WTC11 (cell line): Measurements from ENCODE around the gene ACTL8. TPM values are rescaled to one million over a fixed set of nuclear protein-coding genes. Genes with fewer than 3 reads are reported as not detected.
"Not testable (repeated sequence)": the region's sequence is repeated elsewhere in the genome, so short reads cannot be mapped to it uniquely, and the experiment has no call there.

Source experiments
- ATAC-seq: fragments of 200-7000 bp; cut with Tn5 transposase; 2 replicates; pipeline ENCODE4 v1.10.0; 2021; ENCODE audit warnings: mild to moderate bottlenecking, moderate library complexity
- CTCF ChIA-PET: fragments of 300-600 bp; sonication (Branson Sonifier 250); formaldehyde crosslinking; loops from one replicate; lab custom pipeline; 2021; ENCODE audit warnings: antibody characterized with exemption; lab: Charles Lee
- POLR2A ChIA-PET: fragments of 350-600 bp; sonication (Branson Sonifier 250); formaldehyde crosslinking; loops from one replicate; lab custom pipeline; 2021; ENCODE audit warnings: antibody characterized with exemption; lab: Charles Lee
- DNase-seq: peaks from one replicate; pipeline ENCODE4 v3.0.0; 2021; ENCODE audit warnings: low spot score
- H3K27ac Mint-ChIP-seq: 2 replicates; pipeline ENCODE4 v1.8.0; 2021; ENCODE audit warnings: mixed read lengths
- H3K27me3 Mint-ChIP-seq: 2 replicates; pipeline ENCODE4 v1.8.0; 2021; ENCODE audit warnings: low read depth, mild to moderate bottlenecking, moderate library complexity, mixed read lengths
- H3K36me3 Mint-ChIP-seq: 2 replicates; pipeline ENCODE4 v1.8.0; 2021; ENCODE audit warnings: mixed read lengths
- H3K4me1 Mint-ChIP-seq: 2 replicates; pipeline ENCODE4 v1.8.0; 2022; ENCODE audit warnings: mixed read lengths
- H3K4me3 Mint-ChIP-seq: 2 replicates; pipeline ENCODE4 v1.8.0; 2021; ENCODE audit warnings: mild to moderate bottlenecking, moderate library complexity, mixed read lengths
- H3K9me3 Mint-ChIP-seq: 2 replicates; pipeline ENCODE4 v1.8.0; 2021; ENCODE audit warnings: mixed read lengths
- NFE2L1 ChIP-seq: sonication (generic); formaldehyde crosslinking; IDR thresholded peaks from 2 replicates; pipeline ENCODE4 v1.8.1; 2023; ENCODE audit warnings: missing genetic modification reagents
- RELA ChIP-seq: sonication (generic); formaldehyde crosslinking; IDR thresholded peaks from 2 replicates; pipeline ENCODE4 v1.8.1; 2022; ENCODE audit warnings: missing genetic modification reagents, mild to moderate bottlenecking, borderline replicate concordance
- SP1 ChIP-seq: sonication (generic); formaldehyde crosslinking; conservative IDR thresholded peaks from 2 replicates; pipeline ENCODE4 v1.8.1; 2022; ENCODE audit warnings: missing genetic modification reagents
- ZBTB43 ChIP-seq: sonication (generic); formaldehyde crosslinking; IDR thresholded peaks from 2 replicates; pipeline ENCODE4 v1.8.1; 2023; ENCODE audit warnings: mild to moderate bottlenecking, missing genetic modification reagents
- ZMAT4 ChIP-seq: fragments of 250-450 bp; sonication (Bioruptor Pico); IDR thresholded peaks from 2 replicates; pipeline ENCODE4 v1.9.0; 2021; ENCODE audit warnings: mild to moderate bottlenecking
- ZNF138 ChIP-seq: sonication (generic); formaldehyde crosslinking; conservative IDR thresholded peaks from 2 replicates; pipeline ENCODE4 v1.8.1; 2022; ENCODE audit warnings: mild to moderate bottlenecking, moderate library complexity, missing genetic modification reagents
- ZNF317 ChIP-seq: sonication (generic); formaldehyde crosslinking; IDR thresholded peaks from 2 replicates; pipeline ENCODE4 v1.8.1; 2023; ENCODE audit warnings: low read depth, mild to moderate bottlenecking, moderate library complexity, missing genetic modification reagents, borderline replicate concordance
- ZNF423 ChIP-seq: fragments of 250-450 bp; sonication (Bioruptor Pico); IDR thresholded peaks from 2 replicates; pipeline ENCODE4 v2.1.2; 2022; ENCODE audit warnings: mild to moderate bottlenecking, moderate library complexity
- ZNF532 ChIP-seq: fragments of 250-450 bp; sonication (Bioruptor Pico); IDR thresholded peaks from 2 replicates; pipeline ENCODE4 v1.9.0; 2021; ENCODE audit warnings: mild to moderate bottlenecking, borderline replicate concordance
- total RNA-seq: library from RNA; stranded (reverse); gene quantifications from 3 replicates; pipeline ENCODE4 v1.2.3, GENCODE V29; 2021
- TF ChIP-seq, protein P1 (sequence below): fragments of 250-450 bp; sonication (Bioruptor Pico); conservative IDR thresholded peaks from 2 replicates; pipeline ENCODE4 v1.9.0; 2021; ENCODE audit warnings: mild to moderate bottlenecking

The ACTL8 gene
- total RNA-seq, 1 experiment from 2014 or later: 1.6 TPM

GRCh38 chr1:17744666-17745478, 10.3 kb upstream of the ACTL8 start (continued):
- TF ChIP-seq ZNF532 (CRISPR knock-in tag): no peak
- TF ChIP-seq ZNF138 (CRISPR knock-in tag): no peak
- TF ChIP-seq NFE2L1 (CRISPR knock-in tag): no peak
- no peak for TF ChIP-seq ZNF317 (CRISPR knock-in tag)
- TF ChIP-seq, protein P1, sequence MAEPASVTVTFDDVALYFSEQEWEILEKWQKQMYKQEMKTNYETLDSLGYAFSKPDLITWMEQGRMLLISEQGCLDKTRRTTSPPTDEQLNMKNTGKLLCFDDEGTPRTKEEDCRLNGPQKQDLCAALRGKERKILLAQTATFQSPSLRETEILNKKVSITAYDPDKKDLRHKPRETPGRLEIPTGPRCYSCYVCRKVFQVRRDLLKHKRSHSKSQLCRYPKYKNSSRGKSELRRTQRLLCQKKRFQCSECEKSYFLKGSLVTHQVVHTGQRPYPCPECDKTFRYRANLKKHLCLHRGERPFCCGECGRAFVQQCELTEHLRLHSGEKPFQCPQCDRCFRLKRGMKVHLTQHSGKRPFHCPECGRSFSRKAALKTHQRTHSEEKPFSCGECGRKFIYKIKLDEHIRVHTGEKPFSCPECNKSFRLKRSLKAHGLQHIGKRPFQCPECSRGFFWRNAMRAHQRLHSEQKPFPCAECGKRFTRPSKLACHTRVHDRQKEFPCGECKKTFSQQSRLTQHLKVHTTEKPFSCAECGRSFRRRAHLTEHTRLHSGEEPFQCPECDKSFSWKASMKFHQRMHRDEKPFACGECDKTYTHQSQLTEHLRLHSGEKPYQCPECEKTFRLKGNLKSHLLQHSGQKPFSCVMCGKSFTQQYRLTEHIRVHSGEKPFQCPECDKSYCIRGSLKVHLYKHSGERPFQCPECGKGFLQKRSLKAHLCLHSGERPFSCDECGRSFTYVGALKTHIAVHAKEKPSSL (CRISPR knock-in tag): no peak
- TF ChIP-seq ZNF423 (CRISPR knock-in tag): no peak
- TF ChIP-seq RELA: no peak
- TF ChIP-seq SP1 (CRISPR knock-in tag): no peak
- no peak for TF ChIP-seq ZMAT4 (CRISPR knock-in tag)
- TF ChIP-seq, all 79 proteins: peak for 0

GRCh38 chr1:17745479-17745955, 9.6 kb upstream of the ACTL8 start:
- H3K36me3 Mint-ChIP-seq: no peaks in the 10 kb centered on the region
- DNase-seq (no peak), ATAC-seq (no peak)
- no peak overlapping the region for H3K4me3 Mint-ChIP-seq
- CTCF ChIA-PET: interaction anchor here (0.7 to 4.9 kb wide), 16 partner anchors 8 to 830 kb away, joined by 3 to 54 read pairs (median 4); no protein-coding TSS in a partner anchor
- TF ChIP-seq ZBTB43 (CRISPR knock-in tag): no peak
- TF ChIP-seq, all 79 proteins: peak for 0
- POLR2A ChIA-PET: interaction anchor here (0.6 kb wide), 1 partner anchor 67 kb away, joined by 5 read pairs; no protein-coding TSS in a partner anchor
- Mint-ChIP-seq H3K9me3 (no peaks in the 10 kb centered on the region), H3K27ac (no peak overlapping the region), H3K27me3 (no peaks in the 10 kb centered on the region; the same call in 1 of the 2 replicates), H3K4me1 (no peaks in the 10 kb centered on the region)

DNA sequence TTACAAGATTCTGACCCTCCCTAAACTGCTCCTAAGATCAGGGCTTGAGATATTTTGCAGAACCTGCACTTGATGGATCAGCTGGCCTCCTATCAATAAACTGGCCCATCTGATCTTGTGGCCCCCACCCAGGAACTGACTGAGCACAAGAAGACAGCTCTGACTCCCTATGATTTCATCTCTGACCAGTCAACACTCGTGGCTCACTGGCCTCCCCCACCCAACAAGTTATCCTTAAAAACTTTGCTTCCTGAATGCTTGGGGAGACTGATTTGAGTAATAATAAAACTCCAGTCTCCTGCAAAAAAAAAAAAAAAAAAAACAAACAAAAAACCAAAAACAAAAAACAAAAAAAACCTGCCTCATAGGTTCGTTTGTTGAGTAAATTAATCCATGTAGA, 8.9 kb upstream of the ACTL8 start:
- not testable (repeated sequence) for H3K4me3 Mint-ChIP-seq, ATAC-seq, H3K9me3 Mint-ChIP-seq, DNase-seq, H3K36me3 Mint-ChIP-seq, H3K4me1 Mint-ChIP-seq, H3K27me3 Mint-ChIP-seq, H3K27ac Mint-ChIP-seq
- CTCF ChIA-PET: interaction anchor here (1.4 to 4.9 kb wide), 5 partner anchors 16 to 251 kb away, joined by 4 to 54 read pairs (median 6); no protein-coding TSS in a partner anchor
- POLR2A ChIA-PET: interaction anchor here (0.6 kb wide), 1 partner anchor 68 kb away, joined by 5 read pairs; no protein-coding TSS in a partner anchor
